Activated CD4-positive, alpha-beta T cell treated with anti-CD3 and anti-CD28 coated beads for 36 hours (primary cell): ENCODE results near the gene GHSR. TPM values are rescaled to one million over a fixed set of nuclear protein-coding genes. Genes with fewer than 3 reads are reported as not detected.
"Not testable (repeated sequence)": the region's sequence is repeated elsewhere in the genome, so short reads cannot be mapped to it uniquely, and the experiment has no call there.

Experiments used
- ATAC-seq: fragments of 200-7000 bp; cut with Tn5 transposase; one replicate; pipeline ENCODE4 v1.10.0; 2021; ENCODE audit warnings: mild to moderate bottlenecking, moderate library complexity
- CTCF ChIA-PET: fragments of 350-600 bp; sonication (Branson Sonifier 250); formaldehyde crosslinking; loops from one replicate; lab custom pipeline; 2021; ENCODE audit warnings: antibody characterized with exemption; lab: Charles Lee
- POLR2A ChIA-PET: fragments of 350-600 bp; sonication (Branson Sonifier 250); formaldehyde crosslinking; loops from one replicate; lab custom pipeline; 2021; ENCODE audit warnings: antibody characterized with exemption, inconsistent platforms; lab: Charles Lee
- DNase-seq: peaks from one replicate; pipeline ENCODE4 v3.0.0-alpha.2; 2020
- H3K27ac Mint-ChIP-seq: one replicate; pipeline ENCODE4 v1.8.0; 2021; ENCODE audit warnings: mixed read lengths
- H3K27me3 Mint-ChIP-seq: one replicate; pipeline ENCODE4 v1.8.0; 2021; ENCODE audit warnings: mixed read lengths
- H3K36me3 Mint-ChIP-seq: one replicate; pipeline ENCODE4 v1.8.0; 2021; ENCODE audit warnings: low read depth, mixed read lengths
- H3K4me1 Mint-ChIP-seq: one replicate; pipeline ENCODE4 v1.8.0; 2021; ENCODE audit warnings: mixed read lengths
- H3K4me3 Mint-ChIP-seq: one replicate; pipeline ENCODE4 v1.8.0; 2021; ENCODE audit warnings: mild to moderate bottlenecking, moderate library complexity, mixed read lengths
- H3K9me3 Mint-ChIP-seq: one replicate; pipeline ENCODE4 v1.8.0; 2021; ENCODE audit warnings: low read depth, mixed read lengths
- intact Hi-C, 2 experiments: fragments of 100-400 bp; cut with DNase I in 1 of 2; cut with micrococcal nuclease in 1 of 2; formaldehyde crosslinking; loops; one replicate each; pipeline versions ENCODE4 v1.14.2 to v1.15.1; 2022 to 2024; cut with DNase I, micrococcal nuclease
- total RNA-seq, 2 experiments: library from RNA; stranded (reverse); gene quantifications; one replicate each; pipeline ENCODE4 v1.2.3, GENCODE V29; 2021

Gene GHSR
- total RNA-seq = not detected

- Mint-ChIP-seq H3K9me3 (no peaks in the 10 kb centered on the region), H3K27ac (no peak within 1 kb of the TSS), H3K4me1 (peaks cover 30% of the 10 kb centered on the region), H3K36me3 (peaks cover 2% of the 10 kb centered on the region), H3K4me3 (peak within 1 kb of the TSS; percentile 41), H3K27me3 (peaks cover 65% of the 10 kb centered on the region)
- POLR2A ChIA-PET = no interaction called here
- intact Hi-C loops = no loop called here
- ATAC-seq (peak; percentile 23), DNase-seq (peak; percentile 29)
- CTCF ChIA-PET = interaction anchor here (1.1 to 1.7 kb wide), 2 partner anchors 12 to 14 kb away, joined by 3 to 6 read pairs; no protein-coding TSS in a partner anchor
Observed at GRCh38 chr3:172447611-172448579, at the start of gene GHSR. GHSR (minus strand) TSS chr3:172448456; CDS start chr3:172448413, 43 bp downstream.

DNA sequence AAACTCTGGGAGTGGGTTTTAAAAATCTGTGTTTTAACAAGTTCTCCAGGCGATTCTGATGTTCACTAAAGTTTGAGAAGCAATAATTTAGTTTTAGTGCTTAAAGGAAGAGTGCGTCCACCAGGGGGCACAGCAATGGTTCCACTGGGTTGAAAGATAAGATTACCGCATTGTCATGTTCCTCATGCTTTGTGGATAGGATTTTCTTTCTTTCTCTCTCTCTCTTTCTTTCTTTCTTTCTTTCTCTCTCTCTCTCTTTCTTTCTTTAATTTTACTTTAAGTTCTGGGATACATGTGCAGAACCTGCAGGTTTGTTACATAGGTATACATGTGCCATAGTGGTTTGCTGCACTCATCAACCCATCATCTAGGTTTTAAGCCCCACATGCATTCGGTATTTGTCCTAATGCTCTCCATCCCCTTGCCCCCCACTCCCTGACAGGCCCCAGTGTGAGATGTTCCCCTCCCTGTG lies 42.0 kb upstream of the GHSR start:
- intact Hi-C loops = loop anchor here (1.0 to 2.0 kb wide), 7 partner anchors 31 to 177 kb away; no protein-coding TSS in a partner anchor
- Mint-ChIP-seq H3K27me3 (peaks cover 12% of the 10 kb centered on the region), H3K27ac (peak overlapping the region; percentile 87), H3K4me1 (peaks cover 12% of the 10 kb centered on the region)
- H3K36me3 Mint-ChIP-seq, POLR2A ChIA-PET, H3K9me3 Mint-ChIP-seq, H3K4me3 Mint-ChIP-seq: not testable (repeated sequence)
- peak; percentile 91 for DNase-seq
- CTCF ChIA-PET = interaction anchor here (0.7 to 1.2 kb wide), 7 partner anchors 12 to 533 kb away, joined by 3 to 18 read pairs (median 3); no protein-coding TSS in a partner anchor
- peak; percentile 85 for ATAC-seq

GRCh38 chr3:172478116-172478515 lies 29.9 kb upstream of the GHSR start:
- H3K27me3 Mint-ChIP-seq = no peaks in the 10 kb centered on the region
- no peaks in the 10 kb centered on the region for H3K36me3 Mint-ChIP-seq
- H3K4me3 Mint-ChIP-seq = no peak overlapping the region
- ChIA-PET CTCF (interaction anchor here (0.6 to 3.7 kb wide), 9 partner anchors 8 to 1186 kb away, joined by 3 to 26 read pairs (median 4); no protein-coding TSS in a partner anchor), POLR2A (no interaction called here)
- H3K9me3 Mint-ChIP-seq = no peaks in the 10 kb centered on the region
- H3K27ac Mint-ChIP-seq = no peak overlapping the region
- H3K4me1 Mint-ChIP-seq = peaks cover 20% of the 10 kb centered on the region
- intact Hi-C loops = loop anchor here in 1 of 2 experiments (5.0 kb wide), 1 partner anchor 146 kb away; no protein-coding TSS in a partner anchor
- ATAC-seq (no peak), DNase-seq (no peak)

- POLR2A ChIA-PET = no interaction called here
- H3K27me3 Mint-ChIP-seq = no peaks in the 10 kb centered on the region
Observed at GRCh38 chr3:172476347-172476746, 28.1 kb upstream of the GHSR start.

GRCh38 chr3:172475703-172476102 lies 27.4 kb upstream of the GHSR start:
- Mint-ChIP-seq H3K4me3 (no peak overlapping the region), H3K27ac (no peak overlapping the region), H3K27me3 (peaks cover under 1% of the 10 kb centered on the region), H3K9me3 (peaks cover 2% of the 10 kb centered on the region), H3K36me3 (no peaks in the 10 kb centered on the region), H3K4me1 (peaks cover 20% of the 10 kb centered on the region)
- no peak for DNase-seq
- ChIA-PET POLR2A (no interaction called here), CTCF (interaction anchor here (0.8 to 3.7 kb wide), 4 partner anchors 14 to 143 kb away, joined by 3 to 26 read pairs (median 8); no protein-coding TSS in a partner anchor)
- intact Hi-C loops = loop anchor here (2.0 to 5.0 kb wide), 3 partner anchors 15 to 143 kb away; no protein-coding TSS in a partner anchor
- ATAC-seq = no peak

More at GRCh38 chr3:172476347-172476746, 28.1 kb upstream of the GHSR start:
- ATAC-seq (no peak), DNase-seq (no peak)
- Mint-ChIP-seq H3K27ac (peak overlapping the region; percentile 4), H3K4me3 (peak overlapping the region; percentile 79), H3K36me3 (no peaks in the 10 kb centered on the region), H3K4me1 (peaks cover 20% of the 10 kb centered on the region), H3K9me3 (peaks cover 2% of the 10 kb centered on the region)
- intact Hi-C loops = loop anchor here (2.0 to 5.0 kb wide), 3 partner anchors 16 to 144 kb away; no protein-coding TSS in a partner anchor
- CTCF ChIA-PET = interaction anchor here (0.7 to 3.7 kb wide), 10 partner anchors 13 to 446 kb away, joined by 3 to 26 read pairs (median 6); no protein-coding TSS in a partner anchor

- ATAC-seq = no peak
- Mint-ChIP-seq H3K4me1 (peaks cover 8% of the 10 kb centered on the region), H3K9me3 (peaks cover 2% of the 10 kb centered on the region), H3K36me3 (no peaks in the 10 kb centered on the region), H3K4me3 (no peak overlapping the region), H3K27ac (no peak overlapping the region), H3K27me3 (peaks cover 17% of the 10 kb centered on the region)
- ChIA-PET POLR2A (no interaction called here), CTCF (interaction anchor here (0.6 to 1.4 kb wide), 4 partner anchors 11 to 201 kb away, joined by 3 to 5 read pairs (median 4); no protein-coding TSS in a partner anchor)
- intact Hi-C loops = no loop called here
- no peak for DNase-seq
Observed at GRCh38 chr3:172471903-172472302, 23.6 kb upstream of the GHSR start.

DNA sequence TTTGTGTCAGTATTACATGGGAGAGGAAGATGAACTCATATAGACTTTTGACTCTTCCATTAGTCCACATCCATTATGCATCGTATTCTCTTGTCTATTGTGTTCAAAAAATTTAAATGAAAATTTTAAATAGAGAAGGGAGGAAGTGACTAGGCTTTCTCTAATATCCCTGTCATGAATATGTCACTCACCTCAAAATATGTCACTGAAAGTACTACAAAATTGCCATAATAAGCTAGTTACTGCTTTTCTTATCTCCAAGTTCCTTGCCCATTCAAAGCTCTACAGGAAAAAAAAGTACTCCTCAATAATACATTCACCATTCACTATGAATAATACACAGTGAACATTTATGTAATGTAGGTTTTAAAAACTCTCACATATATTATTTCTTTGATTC lies 22.3 kb upstream of the GHSR start:
- peaks cover 17% of the 10 kb centered on the region for H3K27me3 Mint-ChIP-seq
- no peaks in the 10 kb centered on the region for H3K36me3 Mint-ChIP-seq
- no peak for ATAC-seq
- ChIA-PET POLR2A (no interaction called here), CTCF (interaction anchor here (0.6 to 1.0 kb wide), 3 partner anchors 126 to 227 kb away, joined by 3 read pairs; no protein-coding TSS in a partner anchor)
- DNase-seq = no peak
- no peak overlapping the region for H3K27ac Mint-ChIP-seq
- H3K9me3 Mint-ChIP-seq = peaks cover 2% of the 10 kb centered on the region
- intact Hi-C loops = no loop called here
- no peak overlapping the region for H3K4me3 Mint-ChIP-seq
- H3K4me1 Mint-ChIP-seq = peaks cover 5% of the 10 kb centered on the region

DNA sequence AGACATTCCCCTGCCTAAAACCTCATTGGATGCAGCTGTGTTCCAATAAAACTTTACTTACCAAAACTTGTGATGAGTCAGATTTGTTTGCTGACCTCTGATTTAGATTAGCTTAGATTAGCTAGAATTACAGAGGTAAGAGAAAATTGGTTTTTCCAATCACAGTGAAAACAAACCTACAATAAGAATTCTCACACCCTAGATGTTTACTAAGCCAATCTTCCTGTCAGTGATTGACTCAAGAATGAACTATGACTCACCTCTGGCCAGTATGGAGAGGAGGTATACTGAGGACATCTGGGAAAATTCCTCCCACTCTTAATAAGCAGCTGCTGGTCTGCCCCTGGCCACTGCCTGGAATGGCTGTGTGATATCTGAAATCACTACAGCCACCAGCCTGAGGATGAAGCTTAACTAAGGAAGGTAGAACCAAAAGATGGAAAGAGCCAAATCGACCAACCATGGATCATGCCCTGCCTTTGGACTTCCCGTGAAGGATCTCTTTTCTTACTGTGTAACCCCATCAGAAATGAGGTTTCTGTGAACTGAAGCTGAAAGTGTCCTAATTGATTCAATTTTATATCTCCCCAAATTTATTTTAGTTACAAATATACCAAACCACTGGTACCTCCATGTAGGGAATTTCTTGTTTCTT lies 19.0 kb upstream of the GHSR start:
- no peaks in the 10 kb centered on the region for H3K36me3 Mint-ChIP-seq
- intact Hi-C loops = no loop called here
- DNase-seq (no peak), ATAC-seq (no peak)
- peaks cover 2% of the 10 kb centered on the region for H3K4me1 Mint-ChIP-seq
- POLR2A ChIA-PET = no interaction called here
- CTCF ChIA-PET = interaction anchor here (0.7 to 1.2 kb wide), 6 partner anchors 9 to 246 kb away, joined by 3 to 4 read pairs (median 3); no protein-coding TSS in a partner anchor
- no peak overlapping the region for H3K27ac Mint-ChIP-seq
- peaks cover 2% of the 10 kb centered on the region for H3K9me3 Mint-ChIP-seq
- H3K27me3 Mint-ChIP-seq = peaks cover 17% of the 10 kb centered on the region
- no peak overlapping the region for H3K4me3 Mint-ChIP-seq

- H3K36me3 Mint-ChIP-seq = no peaks in the 10 kb centered on the region
- CTCF ChIA-PET = interaction anchor here (0.7 to 1.2 kb wide), 4 partner anchors 14 to 247 kb away, joined by 3 to 4 read pairs (median 3); no protein-coding TSS in a partner anchor
- ATAC-seq = no peak
- POLR2A ChIA-PET = no interaction called here
- DNase-seq = no peak
- H3K27me3 Mint-ChIP-seq = peaks cover 17% of the 10 kb centered on the region
- no peaks in the 10 kb centered on the region for H3K9me3 Mint-ChIP-seq
- intact Hi-C loops = no loop called here
- no peak overlapping the region for H3K4me3 Mint-ChIP-seq
- H3K27ac Mint-ChIP-seq = no peak overlapping the region
- H3K4me1 Mint-ChIP-seq = peaks cover 2% of the 10 kb centered on the region
Observed at GRCh38 chr3:172466553-172467130, 18.4 kb upstream of the GHSR start.

- ATAC-seq = no peak
- Mint-ChIP-seq H3K4me3 (no peak overlapping the region), H3K4me1 (peaks cover 2% of the 10 kb centered on the region), H3K36me3 (no peaks in the 10 kb centered on the region), H3K9me3 (no peaks in the 10 kb centered on the region), H3K27me3 (peaks cover 15% of the 10 kb centered on the region), H3K27ac (no peak overlapping the region)
- no peak for DNase-seq
- POLR2A ChIA-PET = no interaction called here
- CTCF ChIA-PET = interaction anchor here (0.6 to 1.9 kb wide), 3 partner anchors 9 to 181 kb away, joined by 3 to 7 read pairs (median 4); no protein-coding TSS in a partner anchor
- intact Hi-C loops = no loop called here
Observed at GRCh38 chr3:172465281-172465680, 17.0 kb upstream of the GHSR start.
